Stimulated activated CD8-positive, alpha-beta memory T cell treated with anti-CD3 and anti-CD28 coated beads, Interleukin-4, amount 100 ng/mL, for 24 hours (primary cell): ENCODE results near the gene NPPB.
"Not testable (repeated sequence)": the region's sequence is repeated elsewhere in the genome, so short reads cannot be mapped to it uniquely, and the experiment has no call there.

Source experiments
- DNase-seq: peaks from one replicate; pipeline ENCODE4 v3.0.0-alpha.2; 2020; ENCODE audit warnings: low read depth

Gene NPPB

GRCh38 chr1:11858613-11858967, at the start of gene NPPB:
TSS of gene NPPB (minus strand) at chr1:11858945. CDS start at chr1:11858833, 112 bp downstream.
- no peak for DNase-seq

- peak; percentile 44 for DNase-seq
Measured at GRCh38 chr1:11908095-11908675, 49.4 kb upstream of the NPPB start.

- peak; percentile 88 for DNase-seq
Measured at GRCh38 chr1:11907275-11908094, 48.7 kb upstream of the NPPB start.

- no peak for DNase-seq
Measured at GRCh38 chr1:11906870-11907269, 48.1 kb upstream of the NPPB start.

GRCh38 chr1:11904978-11905377, 46.2 kb upstream of the NPPB start:
- no peak for DNase-seq

- DNase-seq: not testable (repeated sequence)
Measured at GRCh38 chr1:11904156-11904555, 45.4 kb upstream of the NPPB start.

GRCh38 chr1:11903210-11903609, 44.5 kb upstream of the NPPB start:
- no peak for DNase-seq

- not testable (repeated sequence) for DNase-seq
Measured at GRCh38 chr1:11901446-11901845, 42.7 kb upstream of the NPPB start.

- DNase-seq: no peak
Measured at GRCh38 chr1:11898831-11899467, 40.2 kb upstream of the NPPB start.

- DNase-seq: no peak
Measured at GRCh38 chr1:11898086-11898785, 39.5 kb upstream of the NPPB start.

- DNase-seq: not testable (repeated sequence)
Measured at GRCh38 chr1:11894501-11894900, 35.8 kb upstream of the NPPB start.

- DNase-seq: peak; percentile 45
Measured at GRCh38 chr1:11893907-11894251, 35.1 kb upstream of the NPPB start.

- no peak for DNase-seq
Measured at GRCh38 chr1:11891433-11892186, 32.9 kb upstream of the NPPB start.

- DNase-seq: no peak
Measured at GRCh38 chr1:11888877-11889208, 30.1 kb upstream of the NPPB start.

- DNase-seq: no peak
Measured at GRCh38 chr1:11888206-11888876, 29.6 kb upstream of the NPPB start.

GRCh38 chr1:11887666-11888007, 28.9 kb upstream of the NPPB start:
- no peak for DNase-seq

- no peak for DNase-seq
Measured at GRCh38 chr1:11886986-11887665, 28.4 kb upstream of the NPPB start.

GRCh38 chr1:11885916-11886315, 27.2 kb upstream of the NPPB start:
- DNase-seq: no peak

GRCh38 chr1:11882814-11883538, 24.2 kb upstream of the NPPB start:
- DNase-seq: no peak

- DNase-seq: no peak
Measured at GRCh38 chr1:11881749-11882441, 23.1 kb upstream of the NPPB start.
